WTC11 (cell line): Measurements from ENCODE around the gene TMEM260. TPM values are rescaled to one million over a fixed set of nuclear protein-coding genes. Genes with fewer than 3 reads are reported as not detected.

Experiments
- ATAC-seq: fragments of 200-7000 bp; cut with Tn5 transposase; 2 replicates; pipeline ENCODE4 v1.10.0; 2021; ENCODE audit warnings: mild to moderate bottlenecking, moderate library complexity
- CTCF ChIA-PET: fragments of 300-600 bp; sonication (Branson Sonifier 250); formaldehyde crosslinking; loops from one replicate; lab custom pipeline; 2021; ENCODE audit warnings: antibody characterized with exemption; lab: Charles Lee
- POLR2A ChIA-PET: fragments of 350-600 bp; sonication (Branson Sonifier 250); formaldehyde crosslinking; loops from one replicate; lab custom pipeline; 2021; ENCODE audit warnings: antibody characterized with exemption; lab: Charles Lee
- DNase-seq: peaks from one replicate; pipeline ENCODE4 v3.0.0; 2021; ENCODE audit warnings: low spot score
- H3K27ac Mint-ChIP-seq: 2 replicates; pipeline ENCODE4 v1.8.0; 2021; ENCODE audit warnings: mixed read lengths
- H3K27me3 Mint-ChIP-seq: 2 replicates; pipeline ENCODE4 v1.8.0; 2021; ENCODE audit warnings: low read depth, mild to moderate bottlenecking, moderate library complexity, mixed read lengths
- H3K36me3 Mint-ChIP-seq: 2 replicates; pipeline ENCODE4 v1.8.0; 2021; ENCODE audit warnings: mixed read lengths
- H3K4me1 Mint-ChIP-seq: 2 replicates; pipeline ENCODE4 v1.8.0; 2022; ENCODE audit warnings: mixed read lengths
- H3K4me3 Mint-ChIP-seq: 2 replicates; pipeline ENCODE4 v1.8.0; 2021; ENCODE audit warnings: mild to moderate bottlenecking, moderate library complexity, mixed read lengths
- H3K9me3 Mint-ChIP-seq: 2 replicates; pipeline ENCODE4 v1.8.0; 2021; ENCODE audit warnings: mixed read lengths
- ATF2 ChIP-seq: sonication (generic); formaldehyde crosslinking; IDR thresholded peaks from 2 replicates; pipeline ENCODE4 v1.8.1; 2022; ENCODE audit warnings: low read depth, missing genetic modification reagents, borderline replicate concordance
- ATF3 ChIP-seq: sonication (generic); formaldehyde crosslinking; conservative IDR thresholded peaks from 2 replicates; pipeline ENCODE4 v1.8.1; 2022; ENCODE audit warnings: mild to moderate bottlenecking, missing genetic modification reagents
- EMX1 ChIP-seq: fragments of 250-450 bp; sonication (Bioruptor Pico); IDR thresholded peaks from 2 replicates; pipeline ENCODE4 v1.8.0; 2021; ENCODE audit warnings: mild to moderate bottlenecking
- HMGA2 ChIP-seq: fragments of 250-450 bp; sonication (Bioruptor Pico); IDR thresholded peaks from 2 replicates; pipeline ENCODE4 v1.4.0; 2021; ENCODE audit warnings: mild to moderate bottlenecking, moderate library complexity
- NR1H2 ChIP-seq: sonication (generic); formaldehyde crosslinking; IDR thresholded peaks from 2 replicates; pipeline ENCODE4 v1.9.0; 2021; ENCODE audit warnings: mild to moderate bottlenecking, moderate library complexity, missing genetic modification reagents
- NR2C2 ChIP-seq: sonication (generic); formaldehyde crosslinking; IDR thresholded peaks from 2 replicates; pipeline ENCODE4 v1.8.0; 2022; ENCODE audit warnings: mild to moderate bottlenecking, missing genetic modification reagents
- OVOL2 ChIP-seq: fragments of 250-450 bp; sonication (Bioruptor Pico); IDR thresholded peaks from 2 replicates; pipeline ENCODE4 v1.9.0; 2021; ENCODE audit warnings: mild to moderate bottlenecking, borderline replicate concordance
- PREB ChIP-seq: sonication (generic); formaldehyde crosslinking; IDR thresholded peaks from 2 replicates; pipeline ENCODE4 v1.8.1; 2022; ENCODE audit warnings: mild to moderate bottlenecking, missing genetic modification reagents, moderate library complexity, borderline replicate concordance
- RELA ChIP-seq: sonication (generic); formaldehyde crosslinking; IDR thresholded peaks from 2 replicates; pipeline ENCODE4 v1.8.1; 2022; ENCODE audit warnings: missing genetic modification reagents, mild to moderate bottlenecking, borderline replicate concordance
- TCF7 ChIP-seq: sonication (generic); formaldehyde crosslinking; IDR thresholded peaks from 2 replicates; pipeline ENCODE4 v1.8.0; 2022; ENCODE audit warnings: mild to moderate bottlenecking, low read depth, missing genetic modification reagents, moderate library complexity
- USF1 ChIP-seq: sonication (generic); formaldehyde crosslinking; IDR thresholded peaks from 2 replicates; pipeline ENCODE4 v1.8.0; 2022; ENCODE audit warnings: mild to moderate bottlenecking, missing genetic modification reagents
- ZNF138 ChIP-seq: sonication (generic); formaldehyde crosslinking; conservative IDR thresholded peaks from 2 replicates; pipeline ENCODE4 v1.8.1; 2022; ENCODE audit warnings: mild to moderate bottlenecking, moderate library complexity, missing genetic modification reagents
- ZNF232 ChIP-seq: sonication (generic); formaldehyde crosslinking; IDR thresholded peaks from 2 replicates; pipeline ENCODE4 v1.8.0; 2022; ENCODE audit warnings: mild to moderate bottlenecking, missing genetic modification reagents
- ZNF416 ChIP-seq: fragments of 250-450 bp; sonication (Bioruptor Pico); IDR thresholded peaks from 2 replicates; pipeline ENCODE4 v1.9.0; 2021; ENCODE audit warnings: mild to moderate bottlenecking, inconsistent platforms
- ZNF532 ChIP-seq: fragments of 250-450 bp; sonication (Bioruptor Pico); IDR thresholded peaks from 2 replicates; pipeline ENCODE4 v1.9.0; 2021; ENCODE audit warnings: mild to moderate bottlenecking, borderline replicate concordance
- total RNA-seq: library from RNA; stranded (reverse); gene quantifications from 3 replicates; pipeline ENCODE4 v1.2.3, GENCODE V29; 2021
- TF ChIP-seq, protein P1 (sequence below): sonication (generic); formaldehyde crosslinking; IDR thresholded peaks from 2 replicates; pipeline ENCODE4 v1.8.1; 2023; ENCODE audit warnings: mild to moderate bottlenecking, missing genetic modification reagents, moderate library complexity
- TF ChIP-seq, protein P2 (sequence below): sonication (generic); formaldehyde crosslinking; IDR thresholded peaks from 2 replicates; pipeline ENCODE4 v1.8.1; 2023; ENCODE audit warnings: mild to moderate bottlenecking, missing genetic modification reagents
- TF ChIP-seq, protein P3 (sequence below): sonication (generic); formaldehyde crosslinking; IDR thresholded peaks from 2 replicates; pipeline ENCODE4 v1.8.1; 2022; ENCODE audit warnings: mild to moderate bottlenecking, moderate library complexity, missing genetic modification reagents

TMEM260 gene
- total RNA-seq, 1 experiment from 2014 or later = 17.9 TPM

- no peak for ATAC-seq
- no peaks in the 10 kb centered on the region; the same call in 1 of the 2 replicates for H3K27me3 Mint-ChIP-seq
- TF ChIP-seq NR1H2 (CRISPR knock-in tag) (no peak), NR2C2 (CRISPR knock-in tag) (no peak), ZNF532 (CRISPR knock-in tag) (no peak), HMGA2 (CRISPR knock-in tag) (no peak), ZNF138 (CRISPR knock-in tag) (no peak), ATF2 (CRISPR knock-in tag) (no peak), USF1 (CRISPR knock-in tag) (no peak), ATF3 (CRISPR knock-in tag) (no peak), ZNF232 (no peak)
- TF ChIP-seq, all 79 proteins: peak for 0
- Mint-ChIP-seq H3K36me3 (no peaks in the 10 kb centered on the region), H3K9me3 (no peaks in the 10 kb centered on the region), H3K4me3 (peak overlapping the region; percentile 91), H3K27ac (no peak overlapping the region), H3K4me1 (peaks cover 11% of the 10 kb centered on the region)
- no peak for DNase-seq
- ChIA-PET POLR2A (no interaction called here), CTCF (interaction anchor here (1.0 kb wide), 1 partner anchor 9 kb away, joined by 6 read pairs; no protein-coding TSS in a partner anchor)
These were observed 1.6 kb downstream of the TMEM260 start for GRCh38 chr14:56581041-56581727.

DNA sequence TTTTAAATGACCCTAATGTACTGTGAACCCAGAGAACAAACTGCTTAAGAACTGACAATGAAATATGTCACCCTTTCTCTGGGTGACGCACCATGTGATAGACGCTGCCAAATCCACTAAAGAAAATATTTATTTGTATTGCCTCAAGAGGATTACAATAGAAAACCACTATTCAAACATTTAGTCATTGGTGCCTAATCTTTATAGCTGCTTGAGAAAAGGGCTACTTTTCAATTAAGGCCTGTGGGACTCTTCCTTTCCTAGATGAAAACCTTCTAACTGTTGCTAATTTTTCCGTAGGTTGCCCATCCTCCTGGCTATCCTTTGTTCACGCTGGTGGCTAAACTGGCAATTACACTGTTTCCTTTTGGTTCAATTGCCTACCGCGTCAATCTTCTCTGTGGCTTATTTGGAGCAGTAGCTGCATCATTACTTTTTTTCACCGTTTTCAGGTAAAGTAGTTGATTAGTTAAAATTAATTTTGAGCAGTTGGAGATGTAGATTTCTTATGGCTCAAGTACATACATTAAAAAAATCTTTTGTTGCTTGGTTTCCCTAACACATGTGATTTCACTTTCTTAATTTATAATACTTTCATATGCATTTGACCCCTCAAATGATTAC is 6.0 kb downstream of the TMEM260 start:
- Mint-ChIP-seq H3K36me3 (0 out of 2 replicates have a peak, but pooled peaks cover 3% of the 10 kb centered on the region), H3K4me3 (no peak overlapping the region), H3K9me3 (no peaks in the 10 kb centered on the region), H3K27ac (no peak overlapping the region), H3K4me1 (peaks cover 13% of the 10 kb centered on the region)
- CTCF ChIA-PET = no interaction called here
- no peak for DNase-seq
- TF ChIP-seq NR2C2 (CRISPR knock-in tag) (no peak), PREB (no peak), EMX1 (CRISPR knock-in tag) (no peak), ZNF232 (no peak), TCF7 (no peak), ATF3 (CRISPR knock-in tag) (no peak), OVOL2 (CRISPR knock-in tag) (no peak), ZNF416 (no peak), RELA (no peak)
- TF ChIP-seq, protein P1, sequence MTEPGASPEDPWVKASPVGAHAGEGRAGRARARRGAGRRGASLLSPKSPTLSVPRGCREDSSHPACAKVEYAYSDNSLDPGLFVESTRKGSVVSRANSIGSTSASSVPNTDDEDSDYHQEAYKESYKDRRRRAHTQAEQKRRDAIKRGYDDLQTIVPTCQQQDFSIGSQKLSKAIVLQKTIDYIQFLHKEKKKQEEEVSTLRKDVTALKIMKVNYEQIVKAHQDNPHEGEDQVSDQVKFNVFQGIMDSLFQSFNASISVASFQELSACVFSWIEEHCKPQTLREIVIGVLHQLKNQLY (CRISPR knock-in tag) = no peak
- TF ChIP-seq, protein P2, sequence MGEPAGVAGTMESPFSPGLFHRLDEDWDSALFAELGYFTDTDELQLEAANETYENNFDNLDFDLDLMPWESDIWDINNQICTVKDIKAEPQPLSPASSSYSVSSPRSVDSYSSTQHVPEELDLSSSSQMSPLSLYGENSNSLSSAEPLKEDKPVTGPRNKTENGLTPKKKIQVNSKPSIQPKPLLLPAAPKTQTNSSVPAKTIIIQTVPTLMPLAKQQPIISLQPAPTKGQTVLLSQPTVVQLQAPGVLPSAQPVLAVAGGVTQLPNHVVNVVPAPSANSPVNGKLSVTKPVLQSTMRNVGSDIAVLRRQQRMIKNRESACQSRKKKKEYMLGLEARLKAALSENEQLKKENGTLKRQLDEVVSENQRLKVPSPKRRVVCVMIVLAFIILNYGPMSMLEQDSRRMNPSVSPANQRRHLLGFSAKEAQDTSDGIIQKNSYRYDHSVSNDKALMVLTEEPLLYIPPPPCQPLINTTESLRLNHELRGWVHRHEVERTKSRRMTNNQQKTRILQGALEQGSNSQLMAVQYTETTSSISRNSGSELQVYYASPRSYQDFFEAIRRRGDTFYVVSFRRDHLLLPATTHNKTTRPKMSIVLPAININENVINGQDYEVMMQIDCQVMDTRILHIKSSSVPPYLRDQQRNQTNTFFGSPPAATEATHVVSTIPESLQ (CRISPR knock-in tag) = no peak
- TF ChIP-seq, protein P3, sequence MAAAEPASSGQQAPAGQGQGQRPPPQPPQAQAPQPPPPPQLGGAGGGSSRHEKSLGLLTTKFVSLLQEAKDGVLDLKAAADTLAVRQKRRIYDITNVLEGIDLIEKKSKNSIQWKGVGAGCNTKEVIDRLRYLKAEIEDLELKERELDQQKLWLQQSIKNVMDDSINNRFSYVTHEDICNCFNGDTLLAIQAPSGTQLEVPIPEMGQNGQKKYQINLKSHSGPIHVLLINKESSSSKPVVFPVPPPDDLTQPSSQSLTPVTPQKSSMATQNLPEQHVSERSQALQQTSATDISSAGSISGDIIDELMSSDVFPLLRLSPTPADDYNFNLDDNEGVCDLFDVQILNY (CRISPR knock-in tag) = no peak
- TF ChIP-seq, all 79 proteins: peak for 0
- POLR2A ChIA-PET = no interaction called here
- 0 out of 2 replicates have a peak, but pooled peaks have one; percentile 39 for ATAC-seq
- H3K27me3 Mint-ChIP-seq = no peaks in the 10 kb centered on the region
